Measurements from ENCODE around the gene LIFR.
A peak's percentile ranks its signal among the peaks of the same experiment; 100 is the strongest.

LIFR gene

DNA sequence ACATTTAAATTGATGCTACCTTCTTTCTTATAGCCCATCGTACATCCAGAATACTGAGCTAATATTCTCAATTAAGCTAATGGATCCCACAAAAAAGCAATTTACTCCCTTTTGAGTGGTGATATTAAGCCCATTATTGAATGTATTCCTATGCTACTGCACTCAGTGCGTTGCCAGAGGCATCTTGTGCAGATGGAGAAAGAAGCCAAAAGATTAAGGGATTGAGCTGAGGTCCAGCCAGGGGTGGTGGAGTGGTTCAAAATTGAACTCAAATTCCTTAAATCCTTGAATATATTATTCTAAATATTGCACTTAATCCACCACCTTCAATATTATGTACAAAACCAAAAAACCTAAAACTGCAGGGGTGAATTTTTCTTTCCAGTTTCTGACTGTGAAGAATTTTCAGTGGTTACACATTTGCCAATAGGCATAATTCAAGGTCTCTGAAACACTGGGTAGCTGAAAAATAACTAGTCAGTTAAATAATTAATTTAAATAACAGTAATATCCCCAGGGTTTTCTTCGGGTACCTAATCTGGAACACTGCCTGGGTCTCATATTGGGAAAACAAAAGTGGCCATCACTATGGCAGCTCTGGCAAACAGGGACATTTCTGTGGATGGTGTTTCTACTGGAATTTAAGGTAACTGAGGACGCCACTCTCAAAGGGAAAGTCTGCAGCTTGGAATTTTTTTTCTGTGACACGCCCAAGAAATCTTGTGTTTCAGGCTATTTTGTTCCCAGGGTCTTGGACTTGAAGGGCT is 6.2 kb upstream of the LIFR start:
- no peak for DNase-seq (ENCODE audit: low read depth, low spot score)
- no peaks in the 10 kb centered on the region for H3K36me3 ChIP-seq (ENCODE audit: control insufficient read depth, insufficient read depth, low read length)
- no peaks in the 10 kb centered on the region for H3K4me1 ChIP-seq (ENCODE audit: control insufficient read depth, insufficient read depth, low read length)
- H3K27ac ChIP-seq (ENCODE audit: low read length): no peak overlapping the region
- WGBS (ENCODE audit: insufficient coverage, insufficient read length): no CpG with 5 or more reads among the region's 5 CpGs
- no peaks in the 10 kb centered on the region for H3K27me3 ChIP-seq (ENCODE audit: control insufficient read depth, insufficient read depth, low read length)
- H3K4me3 ChIP-seq (ENCODE audit: low read length): no peak overlapping the region
- no peaks in the 10 kb centered on the region for H3K9me3 ChIP-seq (ENCODE audit: control insufficient read depth, insufficient read depth, low read length)

DNA sequence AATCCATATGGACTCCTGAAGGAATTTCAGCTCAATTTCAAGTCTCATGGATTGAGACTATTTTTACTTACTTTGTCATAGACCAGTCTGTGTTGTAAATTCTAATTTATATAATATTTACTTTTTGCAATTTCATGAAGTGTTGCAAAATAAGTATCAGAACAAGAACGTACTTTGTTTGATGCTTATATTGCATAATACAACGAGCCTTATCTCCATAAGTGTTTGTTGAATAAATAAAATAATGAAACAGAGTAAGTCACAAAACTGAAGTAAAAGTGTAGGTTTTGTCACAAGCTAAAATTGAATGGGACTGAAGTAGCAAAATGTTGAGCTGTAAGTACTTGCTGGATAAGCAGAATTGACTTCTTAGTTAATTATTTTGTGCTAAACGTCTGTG is 3.0 kb upstream of the LIFR start:
- no peaks in the 10 kb centered on the region for H3K27me3 ChIP-seq (ENCODE audit: control insufficient read depth, insufficient read depth, low read length)
- H3K9me3 ChIP-seq (ENCODE audit: control insufficient read depth, insufficient read depth, low read length): no peaks in the 10 kb centered on the region
- no peak overlapping the region for H3K27ac ChIP-seq (ENCODE audit: low read length)
- no peak overlapping the region for H3K4me3 ChIP-seq (ENCODE audit: low read length)
- WGBS (ENCODE audit: insufficient coverage, insufficient read length): no CpG with 5 or more reads among the region's 3 CpGs
- DNase-seq (ENCODE audit: low read depth, low spot score): no peak
- H3K4me1 ChIP-seq (ENCODE audit: control insufficient read depth, insufficient read depth, low read length): no peaks in the 10 kb centered on the region
- no peaks in the 10 kb centered on the region for H3K36me3 ChIP-seq (ENCODE audit: control insufficient read depth, insufficient read depth, low read length)

DNA sequence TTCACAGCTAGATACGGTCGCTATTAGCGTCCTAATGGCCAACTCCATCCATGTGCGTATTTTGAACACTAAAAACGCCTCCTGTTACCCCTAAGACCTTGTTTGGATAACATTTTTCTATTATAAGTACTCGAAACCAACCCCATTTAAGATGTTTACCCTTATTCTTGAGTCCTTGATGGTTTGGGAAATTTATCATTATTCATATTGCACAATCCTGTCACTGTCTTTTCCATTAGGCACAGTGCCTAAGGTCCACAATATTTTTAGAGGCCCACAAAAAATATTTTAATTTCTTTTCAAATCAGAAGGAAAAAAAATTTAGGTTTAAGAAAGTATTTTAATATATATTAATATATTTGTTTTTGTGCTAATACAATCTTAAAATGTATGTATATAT is 1.3 kb upstream of the LIFR start:
- H3K4me1 ChIP-seq (ENCODE audit: control insufficient read depth, insufficient read depth, low read length): no peaks in the 10 kb centered on the region
- H3K4me3 ChIP-seq (ENCODE audit: low read length): no peak overlapping the region
- H3K36me3 ChIP-seq (ENCODE audit: control insufficient read depth, insufficient read depth, low read length): no peaks in the 10 kb centered on the region
- DNase-seq (ENCODE audit: low read depth, low spot score): no peak
- no peak overlapping the region for H3K27ac ChIP-seq (ENCODE audit: low read length)
- no peaks in the 10 kb centered on the region for H3K9me3 ChIP-seq (ENCODE audit: control insufficient read depth, insufficient read depth, low read length)
- no peaks in the 10 kb centered on the region for H3K27me3 ChIP-seq (ENCODE audit: control insufficient read depth, insufficient read depth, low read length)
- no CpG with 5 or more reads among the region's 6 CpGs for WGBS (ENCODE audit: insufficient coverage, insufficient read length)

DNA sequence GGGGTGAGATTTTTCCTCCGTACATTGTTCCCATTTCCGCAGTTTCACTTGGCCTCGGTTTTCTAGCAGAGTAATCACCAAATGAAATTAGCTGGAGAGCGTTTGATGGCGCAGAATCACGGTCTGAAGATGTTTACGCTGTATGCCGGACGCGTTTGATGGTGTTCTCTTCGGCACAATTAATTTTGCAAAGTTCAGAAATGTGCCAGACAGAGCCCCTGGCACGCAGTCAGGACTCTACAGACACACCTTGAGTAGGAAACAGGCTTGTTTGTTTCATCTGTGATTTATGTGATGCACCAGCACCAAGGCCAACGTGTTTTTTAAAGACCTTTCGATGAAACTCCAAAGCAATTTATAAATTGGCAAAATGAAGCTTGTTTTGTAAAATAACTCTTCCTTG is 863 bp upstream of the LIFR start:
- Histone ChIP-seq H3K4me3 (ENCODE audit: low read length) (peak overlapping the region; percentile 54; the same call in 1 of the 2 replicates), H3K36me3 (ENCODE audit: control insufficient read depth, insufficient read depth, low read length) (no peaks in the 10 kb centered on the region), H3K27ac (ENCODE audit: low read length) (no peak overlapping the region), H3K4me1 (ENCODE audit: control insufficient read depth, insufficient read depth, low read length) (no peaks in the 10 kb centered on the region), H3K27me3 (ENCODE audit: control insufficient read depth, insufficient read depth, low read length) (no peaks in the 10 kb centered on the region), H3K9me3 (ENCODE audit: control insufficient read depth, insufficient read depth, low read length) (no peaks in the 10 kb centered on the region)
- no CpG with 5 or more reads among the region's 14 CpGs for WGBS (ENCODE audit: insufficient coverage, insufficient read length)
- no peak for DNase-seq (ENCODE audit: low read depth, low spot score)

DNA sequence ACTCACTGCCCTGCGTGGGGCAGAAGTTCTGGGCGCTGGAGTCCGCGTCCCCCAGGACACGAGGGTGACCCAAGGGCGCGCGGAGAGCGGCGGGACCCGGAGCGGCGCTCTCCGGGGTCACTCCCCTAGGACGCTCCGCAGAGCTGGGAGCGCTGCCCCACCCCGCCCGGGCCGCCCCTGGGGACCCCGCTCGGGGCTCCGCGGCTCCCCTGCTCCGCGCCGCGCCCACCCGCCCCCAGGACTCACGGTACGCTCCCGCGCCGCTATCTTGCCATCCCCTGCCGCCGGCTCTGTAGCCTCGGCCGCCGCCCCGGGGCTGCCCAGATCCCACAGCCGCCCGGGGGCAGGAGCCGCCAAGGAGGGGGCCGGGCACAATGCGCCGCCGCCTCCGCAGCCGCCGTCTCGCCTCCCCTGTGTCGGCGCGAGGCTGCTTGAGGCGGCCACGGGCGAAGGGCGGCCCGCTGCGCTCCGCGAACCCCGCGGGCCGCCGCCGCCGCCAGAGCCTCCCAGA is 303 bp downstream of the LIFR start:
- Histone ChIP-seq H3K9me3 (ENCODE audit: control insufficient read depth, insufficient read depth, low read length) (no peaks in the 10 kb centered on the region), H3K4me1 (ENCODE audit: control insufficient read depth, insufficient read depth, low read length) (no peaks in the 10 kb centered on the region; the same call in 1 of the 2 replicates), H3K36me3 (ENCODE audit: control insufficient read depth, insufficient read depth, low read length) (no peaks in the 10 kb centered on the region), H3K4me3 (ENCODE audit: low read length) (peak overlapping the region; percentile 99), H3K27me3 (ENCODE audit: control insufficient read depth, insufficient read depth, low read length) (no peaks in the 10 kb centered on the region), H3K27ac (ENCODE audit: low read length) (no peak overlapping the region)
- no peak for DNase-seq (ENCODE audit: low read depth, low spot score)
- WGBS (ENCODE audit: insufficient coverage, insufficient read length): no CpG with 5 or more reads among the region's 68 CpGs

DNA sequence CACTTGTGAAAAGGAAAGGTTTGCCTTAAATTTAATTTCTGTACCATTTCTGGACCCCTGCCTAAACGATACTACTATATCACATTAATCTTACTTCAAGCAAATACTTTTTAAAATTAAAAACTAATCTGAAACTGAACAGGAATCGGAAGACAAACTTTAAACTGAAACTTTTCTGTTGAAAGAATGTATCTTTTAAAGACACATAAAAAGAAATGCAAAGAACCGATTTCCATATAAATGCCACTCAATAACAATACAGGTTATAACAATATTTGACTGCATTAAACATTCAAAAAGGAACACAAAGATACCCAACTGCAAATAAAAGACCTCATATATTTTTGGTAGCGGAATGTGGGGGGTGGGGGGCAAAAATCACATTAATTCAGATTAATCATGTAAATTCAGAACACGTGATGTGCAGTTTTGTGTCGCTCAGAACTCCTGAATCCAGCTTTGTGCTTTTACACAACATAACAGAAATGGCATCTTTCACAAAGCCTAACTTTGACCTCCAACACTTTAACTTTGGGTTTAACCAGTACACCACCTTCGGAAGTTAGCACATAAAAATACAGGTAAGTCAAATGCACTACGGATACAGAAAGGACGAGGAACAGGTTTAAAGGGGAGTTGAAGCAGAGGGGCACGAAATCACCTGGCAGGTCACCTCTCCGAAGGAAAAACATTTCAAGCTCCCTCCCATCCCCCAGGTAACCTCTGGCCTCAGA is 925 bp downstream of the LIFR start:
- H3K4me3 ChIP-seq (ENCODE audit: low read length): peak overlapping the region; percentile 99
- WGBS (ENCODE audit: insufficient coverage, insufficient read length): 100% methylated on average over 1 of the region's 11 CpGs

DNA sequence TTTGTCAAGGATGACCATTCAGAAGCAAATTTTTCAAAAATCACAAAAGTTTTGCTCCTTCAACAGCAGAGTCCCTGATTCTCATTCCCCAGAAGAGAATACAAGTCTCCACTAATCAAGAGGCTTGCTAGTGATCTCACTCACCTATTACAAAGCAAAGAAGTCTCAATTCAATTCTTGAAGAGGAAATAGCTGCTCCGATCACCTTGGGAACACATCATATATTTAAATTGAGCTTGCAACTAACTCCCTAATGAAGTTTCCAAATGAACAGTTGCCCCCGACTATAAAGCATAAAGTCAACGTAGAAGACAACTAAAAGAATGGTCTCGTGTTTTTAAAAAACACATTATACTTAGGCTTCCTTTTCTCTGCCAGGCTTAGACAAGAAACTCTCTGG is 1.6 kb downstream of the LIFR start:
- H3K9me3 ChIP-seq (ENCODE audit: control insufficient read depth, insufficient read depth, low read length): no peaks in the 10 kb centered on the region
- no peak for DNase-seq (ENCODE audit: low read depth, low spot score)
- H3K4me1 ChIP-seq (ENCODE audit: control insufficient read depth, insufficient read depth, low read length): no peaks in the 10 kb centered on the region; the same call in 1 of the 2 replicates
- no peaks in the 10 kb centered on the region for H3K27me3 ChIP-seq (ENCODE audit: control insufficient read depth, insufficient read depth, low read length)
- no peak overlapping the region; the same call in 1 of the 2 replicates for H3K4me3 ChIP-seq (ENCODE audit: low read length)
- no peaks in the 10 kb centered on the region for H3K36me3 ChIP-seq (ENCODE audit: control insufficient read depth, insufficient read depth, low read length)
- H3K27ac ChIP-seq (ENCODE audit: low read length): no peak overlapping the region
- no CpG with 5 or more reads among the region's 4 CpGs for WGBS (ENCODE audit: insufficient coverage, insufficient read length)

More for the DNA sequence above, 925 bp downstream of the LIFR start:
- Histone ChIP-seq H3K4me1 (ENCODE audit: control insufficient read depth, insufficient read depth, low read length) (no peaks in the 10 kb centered on the region; the same call in 1 of the 2 replicates), H3K27me3 (ENCODE audit: control insufficient read depth, insufficient read depth, low read length) (no peaks in the 10 kb centered on the region), H3K9me3 (ENCODE audit: control insufficient read depth, insufficient read depth, low read length) (no peaks in the 10 kb centered on the region), H3K36me3 (ENCODE audit: control insufficient read depth, insufficient read depth, low read length) (no peaks in the 10 kb centered on the region), H3K27ac (ENCODE audit: low read length) (no peak overlapping the region)
- DNase-seq (ENCODE audit: low read depth, low spot score): no peak

DNA sequence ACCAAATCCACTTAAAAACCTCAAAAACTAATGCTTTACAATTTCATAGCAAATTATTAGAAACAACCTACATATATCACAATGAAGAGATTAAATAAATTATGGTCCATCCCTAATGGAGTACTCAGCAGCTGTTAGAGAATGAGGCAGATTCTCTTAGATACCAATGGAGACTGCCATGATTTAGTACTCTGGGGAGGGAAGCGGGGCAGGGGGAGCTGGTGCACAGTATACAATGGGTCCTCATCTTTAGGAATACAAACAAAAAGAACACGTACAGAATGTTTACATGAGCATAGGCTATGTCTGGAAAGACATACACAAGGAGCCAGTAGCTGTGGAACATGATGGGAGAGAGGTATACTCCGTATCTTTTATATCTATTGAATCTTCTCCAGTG is 2.0 kb downstream of the LIFR start:
- WGBS (ENCODE audit: insufficient coverage, insufficient read length): no CpG with 5 or more reads among the region's 3 CpGs
- Histone ChIP-seq H3K27me3 (ENCODE audit: control insufficient read depth, insufficient read depth, low read length) (no peaks in the 10 kb centered on the region), H3K27ac (ENCODE audit: low read length) (no peak overlapping the region), H3K4me3 (ENCODE audit: low read length) (no peak overlapping the region), H3K9me3 (ENCODE audit: control insufficient read depth, insufficient read depth, low read length) (no peaks in the 10 kb centered on the region), H3K4me1 (ENCODE audit: control insufficient read depth, insufficient read depth, low read length) (no peaks in the 10 kb centered on the region; the same call in 1 of the 2 replicates), H3K36me3 (ENCODE audit: control insufficient read depth, insufficient read depth, low read length) (no peaks in the 10 kb centered on the region)
- no peak for DNase-seq (ENCODE audit: low read depth, low spot score)

DNA sequence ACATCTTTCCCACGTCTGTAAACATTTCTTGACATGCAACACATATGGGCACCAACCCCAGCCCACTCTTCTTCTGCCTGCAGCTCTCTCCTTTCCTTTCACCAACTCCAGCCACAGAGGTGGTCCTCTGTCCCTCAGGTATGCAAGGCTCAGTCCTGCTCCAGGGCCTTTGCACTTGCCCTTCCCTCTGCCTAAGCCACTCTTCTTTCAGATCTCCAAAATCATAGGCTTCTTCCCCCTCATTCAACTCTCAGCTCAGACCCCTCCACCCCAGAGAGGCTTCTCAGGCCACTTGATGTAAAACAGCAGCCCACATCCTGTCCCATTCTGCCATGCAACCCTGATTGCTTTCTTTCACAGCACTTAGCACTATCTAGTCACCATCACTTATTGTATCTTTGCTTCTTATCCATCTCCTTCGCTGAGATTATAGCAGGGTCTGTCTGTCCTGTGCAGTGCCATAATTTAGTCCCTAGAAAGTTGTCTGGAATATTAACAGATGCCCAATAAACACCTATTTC is 3.4 kb downstream of the LIFR start:
- no peaks in the 10 kb centered on the region for H3K9me3 ChIP-seq (ENCODE audit: control insufficient read depth, insufficient read depth, low read length)
- no CpG with 5 or more reads among the region's 2 CpGs for WGBS (ENCODE audit: insufficient coverage, insufficient read length)
- DNase-seq (ENCODE audit: low read depth, low spot score): no peak
- no peak overlapping the region for H3K27ac ChIP-seq (ENCODE audit: low read length)
- H3K4me1 ChIP-seq (ENCODE audit: control insufficient read depth, insufficient read depth, low read length): no peaks in the 10 kb centered on the region; the same call in 1 of the 2 replicates
- H3K4me3 ChIP-seq (ENCODE audit: low read length): no peak overlapping the region
- no peaks in the 10 kb centered on the region for H3K27me3 ChIP-seq (ENCODE audit: control insufficient read depth, insufficient read depth, low read length)
- H3K36me3 ChIP-seq (ENCODE audit: control insufficient read depth, insufficient read depth, low read length): no peaks in the 10 kb centered on the region

Measured in iPS DF 6.9 (cell line).